Body of pancreas (tissue), 4 donors: ENCODE data around the gene SOX3. TPM values are rescaled to one million over a fixed set of nuclear protein-coding genes. Genes with fewer than 3 reads are reported as not detected.

ENCODE experiments used
- ATAC-seq: fragments of 150-250 bp; one replicate; pipeline ENCODE4 v1.9.1; 2016
- DNase-seq, 4 donors: peaks; one replicate each; pipeline ENCODE4 v3.0.0-alpha.2; 2019
- H3K27ac ChIP-seq, 4 donors: fragments of 200-600 bp; sonication (generic); 1 replicate in 3 of 4; 2 replicates in 1 of 4; pipeline versions ENCODE4 v1.5.1 to v1.6.1; 2016 to 2019; ENCODE audit warnings: mild to moderate bottlenecking in 1 of 4, mixed read lengths in 1 of 4, moderate library complexity in 1 of 4
- H3K27me3 ChIP-seq, 2 donors: fragments of 200-600 bp; sonication (generic); one replicate each; pipeline ENCODE4 v1.6.0; 2016; ENCODE audit warnings: mild to moderate bottlenecking in 1 of 2
- H3K36me3 ChIP-seq, 2 donors: fragments of 200-600 bp; sonication (generic); replicated peaks in 1 of 2; 2 replicates each; pipeline ENCODE4 v1.5.1; 2016; ENCODE audit warnings: low read depth in 2 of 2; ENCODE audit not compliant: insufficient read depth in 1 of 2
- H3K4me1 ChIP-seq: fragments of 200-600 bp; sonication (generic); one replicate; pipeline ENCODE4 v1.6.0; 2016
- H3K4me3 ChIP-seq, 2 donors: fragments of 200-600 bp; sonication (generic); 1 replicate in 1 of 2; 2 replicates in 1 of 2; pipeline ENCODE4 v1.5.1; 2016 to 2019
- H3K9me3 ChIP-seq, 3 donors: fragments of 200-600 bp; sonication (generic); 1 replicate in 2 of 3; 2 replicates in 1 of 3; pipeline ENCODE4 v1.5.1; 2016
- CTCF ChIP-seq, 7 experiments: fragments of 450-650 bp in 4 of 7; fragments of 200-600 bp in 3 of 7; sonication (generic) in 3 of 7; IDR thresholded peaks; one replicate each; pipeline ENCODE4 v1.5.1; 2016 to 2019; ENCODE audit warnings: antibody characterized with exemption in 7 of 7
- POLR2A ChIP-seq, 3 donors: fragments of 450-650 bp; IDR thresholded peaks; one replicate each; pipeline ENCODE4 v1.6.1; 2016; ENCODE audit warnings: antibody characterized with exemption in 3 of 3, mild to moderate bottlenecking in 2 of 3
- WGBS, 2 donors: methylation state at CpG; one replicate each; pipeline ENCODE4 v1.1.5; 2017; 5-methylcytosine and 5-hydroxymethylcytosine counted together
- intact Hi-C: fragments of 100-400 bp; cut with DNase I; formaldehyde crosslinking; loops from one replicate; pipeline ENCODE4 v1.15.1; 2023
- total RNA-seq, 2 donors: library from RNA; depleted of rRNA; stranded (reverse); fragments of >200 nt; gene quantifications; one replicate each; pipeline ENCODE4 v1.1.0, GENCODE V29; 2016

The SOX3 gene
- total RNA-seq: not detected

GRCh38 chrX:140504371-140505324 lies at the start of gene SOX3:
TSS of gene SOX3 (minus strand) at chrX:140505069. CDS start at chrX:140505060, 9 bp downstream.
- 0 to 3% methylated on average over 3 to 78 of the region's 87 CpGs for WGBS, 2 donors
- TF ChIP-seq CTCF (IDR thresholded peaks at IDR 0.05) (no peak), POLR2A (IDR thresholded peaks at IDR 0.05) (no peak)
- peaks cover 26% of the 10 kb centered on the region for H3K4me1 ChIP-seq
- no peaks in the 10 kb centered on the region for H3K36me3 ChIP-seq
- peaks cover 0 to 15% of the 10 kb centered on the region in 2 donors for H3K27me3 ChIP-seq
- intact Hi-C loops: no loop called here
- no peak within 1 kb of the TSS for H3K4me3 ChIP-seq
- no peak within 1 kb of the TSS for H3K27ac ChIP-seq
- ATAC-seq (no peak), DNase-seq (no peak)
- H3K9me3 ChIP-seq: no peaks in the 10 kb centered on the region

- intact Hi-C loops: no loop called here
- no peaks in the 10 kb centered on the region for H3K27me3 ChIP-seq
Measured at GRCh38 chrX:140548985-140549384, 44.1 kb upstream of the SOX3 start.

GRCh38 chrX:140526171-140526570 lies 21.3 kb upstream of the SOX3 start:
- no peak for DNase-seq
- ATAC-seq: no peak
- no peaks in the 10 kb centered on the region for H3K4me1 ChIP-seq
- no peaks in the 10 kb centered on the region for H3K9me3 ChIP-seq
- intact Hi-C loops: no loop called here
- no peaks in the 10 kb centered on the region for H3K36me3 ChIP-seq
- no peak overlapping the region for H3K4me3 ChIP-seq
- no peak for TF ChIP-seq POLR2A (IDR thresholded peaks at IDR 0.05)
- no peak for TF ChIP-seq CTCF (IDR thresholded peaks at IDR 0.05)
- 37 to 39% methylated on average over 5 of the region's 5 CpGs for WGBS, 2 donors
- no peak overlapping the region for H3K27ac ChIP-seq
- no peaks in the 10 kb centered on the region for H3K27me3 ChIP-seq

More at GRCh38 chrX:140548985-140549384, 44.1 kb upstream of the SOX3 start:
- 100% methylated on average over 1 of the region's 1 CpG; no CpG with 5 or more reads in 1 of the 2 donors for WGBS, 2 donors
- H3K9me3 ChIP-seq: no peaks in the 10 kb centered on the region
- H3K4me3 ChIP-seq: no peak overlapping the region
- no peaks in the 10 kb centered on the region for H3K4me1 ChIP-seq
- no peak for DNase-seq
- H3K27ac ChIP-seq: no peak overlapping the region
- TF ChIP-seq POLR2A (IDR thresholded peaks at IDR 0.05) (no peak), CTCF (IDR thresholded peaks at IDR 0.05) (no peak)
- no peak for ATAC-seq
- no peaks in the 10 kb centered on the region for H3K36me3 ChIP-seq

- H3K36me3 ChIP-seq: no peaks in the 10 kb centered on the region
- ATAC-seq: no peak
- TF ChIP-seq CTCF (IDR thresholded peaks at IDR 0.05) (no peak), POLR2A (IDR thresholded peaks at IDR 0.05) (no peak)
- no peaks in the 10 kb centered on the region for H3K27me3 ChIP-seq
- H3K27ac ChIP-seq: no peak overlapping the region
- H3K4me3 ChIP-seq: no peak overlapping the region
- intact Hi-C loops: no loop called here
- DNase-seq: no peak
- WGBS, 2 donors: 17 to 39% methylated on average over 2 of the region's 2 CpGs
- H3K9me3 ChIP-seq: no peaks in the 10 kb centered on the region
- H3K4me1 ChIP-seq: no peaks in the 10 kb centered on the region
Measured at GRCh38 chrX:140525448-140525847, 20.6 kb upstream of the SOX3 start.
